Measurements from ENCODE around the gene RHOT2.

- no peak for TF ChIP-seq CTCF (conservative IDR thresholded peaks at IDR 0.05; ENCODE audit: low read depth, low read length)
- TF ChIP-seq EZH2 (IDR thresholded peaks at IDR 0.05; ENCODE audit: borderline replicate concordance, low read depth, low read length, poor library complexity, severe bottlenecking), result no peak
These were observed 34.4 kb upstream of the RHOT2 start for GRCh38 chr16:633336-634050.
